C4-2B (cell line): Measurements from ENCODE around the gene KCTD13.

Experiments
- ZFX ChIP-seq: fragments of 450-650 bp; IDR thresholded peaks from 2 replicates; pipeline ENCODE4 v1.6.1; 2017
- TF ChIP-seq, protein P1 (sequence below): fragments of 450-650 bp; conservative IDR thresholded peaks from 2 replicates; pipeline ENCODE4 v1.5.1; 2017; ENCODE audit warnings: mild to moderate bottlenecking

DNA sequence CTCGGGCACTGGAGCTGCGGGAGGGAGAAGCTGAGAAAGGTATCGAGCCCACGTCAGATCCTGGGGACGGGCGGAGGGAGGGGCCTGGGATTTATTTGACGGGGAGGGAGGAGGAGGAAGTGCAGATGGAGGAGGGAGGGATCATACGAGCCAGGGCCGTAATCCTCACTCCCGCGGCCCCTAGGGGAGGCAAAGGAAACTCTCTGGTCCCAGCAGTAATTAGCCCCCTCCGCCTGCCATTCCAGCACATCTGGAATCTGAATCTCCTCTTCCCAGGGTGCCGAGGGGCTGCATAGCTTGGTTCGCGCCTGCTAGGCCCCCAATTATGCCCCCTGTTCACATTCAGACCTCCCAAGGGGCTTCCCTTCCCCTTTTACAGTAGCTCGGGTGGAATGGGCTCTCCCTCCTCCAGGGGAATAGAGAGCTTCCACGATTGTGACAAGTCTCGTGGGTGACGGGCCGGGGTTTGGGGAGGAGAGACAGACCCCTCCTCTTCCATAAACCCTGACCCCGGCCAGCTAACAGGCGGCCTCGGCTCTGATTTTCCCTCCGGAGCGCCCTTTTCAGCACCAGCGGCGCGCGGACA, 26.4 kb downstream of the KCTD13 start, which contains the start of gene SEZ6L2:
- TF ChIP-seq, protein P1, sequence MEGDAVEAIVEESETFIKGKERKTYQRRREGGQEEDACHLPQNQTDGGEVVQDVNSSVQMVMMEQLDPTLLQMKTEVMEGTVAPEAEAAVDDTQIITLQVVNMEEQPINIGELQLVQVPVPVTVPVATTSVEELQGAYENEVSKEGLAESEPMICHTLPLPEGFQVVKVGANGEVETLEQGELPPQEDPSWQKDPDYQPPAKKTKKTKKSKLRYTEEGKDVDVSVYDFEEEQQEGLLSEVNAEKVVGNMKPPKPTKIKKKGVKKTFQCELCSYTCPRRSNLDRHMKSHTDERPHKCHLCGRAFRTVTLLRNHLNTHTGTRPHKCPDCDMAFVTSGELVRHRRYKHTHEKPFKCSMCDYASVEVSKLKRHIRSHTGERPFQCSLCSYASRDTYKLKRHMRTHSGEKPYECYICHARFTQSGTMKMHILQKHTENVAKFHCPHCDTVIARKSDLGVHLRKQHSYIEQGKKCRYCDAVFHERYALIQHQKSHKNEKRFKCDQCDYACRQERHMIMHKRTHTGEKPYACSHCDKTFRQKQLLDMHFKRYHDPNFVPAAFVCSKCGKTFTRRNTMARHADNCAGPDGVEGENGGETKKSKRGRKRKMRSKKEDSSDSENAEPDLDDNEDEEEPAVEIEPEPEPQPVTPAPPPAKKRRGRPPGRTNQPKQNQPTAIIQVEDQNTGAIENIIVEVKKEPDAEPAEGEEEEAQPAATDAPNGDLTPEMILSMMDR: no peak; the same call in 1 of the 2 replicates
- no peak for TF ChIP-seq ZFX
